BLaER1 treated with 17β-estradiol and CSF1 and Interleukin-3, amounts not matched to agents 10 nM and 100 nM (cell line): ENCODE data around the gene IL11RA.

Source experiments
- H3K27ac ChIP-seq, 11 experiments: shearing (Covaris generic); formaldehyde crosslinking; 2 replicates each; pipeline ENCODE4 v1.8.1; 2022
- H3K27me3 ChIP-seq, 11 experiments: shearing (Covaris generic); formaldehyde crosslinking; 2 replicates each; pipeline ENCODE4 v1.8.1; 2022
- H3K36me3 ChIP-seq, 11 experiments: shearing (Covaris generic); formaldehyde crosslinking; 2 replicates each; pipeline ENCODE4 v1.8.1; 2022
- H3K4me1 ChIP-seq, 10 experiments: shearing (Covaris generic); formaldehyde crosslinking; 2 replicates each; pipeline ENCODE4 v1.8.1; 2022
- H3K4me2 ChIP-seq, 11 experiments: shearing (Covaris generic); formaldehyde crosslinking; 2 replicates each; pipeline ENCODE4 v1.8.1; 2022
- H3K4me3 ChIP-seq, 10 experiments: shearing (Covaris generic); formaldehyde crosslinking; 2 replicates each; pipeline ENCODE4 v1.8.1; 2022
- H3K9ac ChIP-seq, 11 experiments: shearing (Covaris generic); formaldehyde crosslinking; 2 replicates each; pipeline ENCODE4 v1.8.1; 2022
- H3K9me3 ChIP-seq, 11 experiments: shearing (Covaris generic); formaldehyde crosslinking; replicated peaks in 1 of 11; 2 replicates each; pipeline ENCODE4 v1.8.1; 2022
- H4K20me1 ChIP-seq, 11 experiments: shearing (Covaris generic); formaldehyde crosslinking; 2 replicates each; pipeline ENCODE4 v1.8.1; 2022
- Cebpa-rat ChIP-seq, 11 experiments: shearing (Covaris generic); IDR thresholded peaks; 2 replicates each; pipeline ENCODE4 v1.8.1; 2022

The IL11RA gene

DNA sequence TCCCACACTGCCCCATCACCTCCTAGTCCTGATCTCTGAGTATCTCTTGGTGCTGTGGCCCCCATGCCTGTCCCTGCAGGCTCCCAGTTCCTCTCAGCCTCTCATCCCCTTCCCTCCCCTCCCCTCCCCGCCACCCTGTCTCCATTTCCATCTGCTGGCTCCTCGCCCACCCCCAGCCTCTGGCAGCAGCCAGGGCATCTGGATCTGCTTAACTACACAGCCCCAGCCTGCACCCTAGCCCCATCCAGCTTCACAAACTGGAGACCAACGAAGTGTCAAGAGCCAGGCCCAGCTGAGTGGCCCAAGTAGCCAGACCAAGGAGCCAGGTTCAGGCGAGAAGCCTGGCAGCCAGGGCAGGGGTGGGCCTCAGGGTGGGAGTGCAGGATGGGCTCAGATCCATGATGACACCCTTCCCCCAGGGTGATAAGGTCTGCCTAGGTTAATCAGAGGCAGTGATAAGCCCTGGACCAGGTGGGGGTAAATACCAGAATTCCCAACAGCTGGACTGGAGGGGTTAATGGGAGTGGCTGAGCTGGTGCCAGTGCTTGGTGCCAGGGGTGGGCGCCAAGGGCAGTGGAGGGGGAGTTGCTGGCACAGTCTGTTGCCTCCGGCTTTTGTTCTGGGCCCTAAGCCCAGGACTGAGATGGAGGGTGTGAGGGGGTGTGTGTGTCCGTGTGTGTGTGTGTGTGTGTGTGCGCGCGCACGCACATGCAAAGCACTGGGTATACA is 2.5 kb downstream of the IL11RA start:
- H3K27ac ChIP-seq, result no peak overlapping the region
- H3K4me3 ChIP-seq, result no peak overlapping the region
- no peaks in the 10 kb centered on the region for H3K9me3 ChIP-seq
- H3K9ac ChIP-seq, result no peak overlapping the region
- peaks cover 0 to 6% (median 0%) of the 10 kb centered on the region in 11 experiments; a peak in 2 of 22 replicates for H4K20me1 ChIP-seq
- H3K27me3 ChIP-seq, result no peaks in the 10 kb centered on the region
- no peak overlapping the region for H3K4me2 ChIP-seq
- no peak for TF ChIP-seq Cebpa-rat (IDR thresholded peaks at IDR 0.05)
- H3K36me3 ChIP-seq, result peaks cover 14 to 25% (median 17%) of the 10 kb centered on the region in 11 experiments
- H3K4me1 ChIP-seq, result peaks cover 9 to 20% (median 14%) of the 10 kb centered on the region in 10 experiments

DNA sequence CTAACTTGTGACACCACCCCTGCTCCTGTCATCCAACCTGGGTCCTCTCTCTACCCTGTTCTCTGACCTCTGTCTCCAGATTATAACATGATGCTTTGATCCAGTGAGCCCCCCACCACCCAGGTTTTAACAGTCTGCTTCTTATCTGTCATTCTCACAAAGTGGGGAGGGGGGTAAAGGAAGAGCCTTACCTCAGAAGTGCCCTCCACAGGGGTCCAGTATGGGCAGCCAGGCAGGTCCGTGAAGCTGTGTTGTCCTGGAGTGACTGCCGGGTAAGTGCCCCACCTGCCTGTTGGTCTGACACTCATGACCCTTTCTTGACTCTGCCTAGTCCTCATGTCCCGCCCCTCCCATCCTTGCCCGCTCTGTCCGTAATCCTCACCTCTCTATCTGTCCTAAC is 3.4 kb downstream of the IL11RA start:
- H4K20me1 ChIP-seq, result peaks cover 0 to 6% (median 0%) of the 10 kb centered on the region in 11 experiments; a peak in 1 of 22 replicates
- H3K9ac ChIP-seq, result no peak overlapping the region
- H3K4me2 ChIP-seq, result no peak overlapping the region
- H3K36me3 ChIP-seq, result peaks cover 7 to 23% (median 9%) of the 10 kb centered on the region in 11 experiments; a peak in 18 of 22 replicates
- no peak for TF ChIP-seq Cebpa-rat (IDR thresholded peaks at IDR 0.05)
- no peak overlapping the region for H3K4me3 ChIP-seq
- no peak overlapping the region for H3K27ac ChIP-seq
- no peaks in the 10 kb centered on the region for H3K9me3 ChIP-seq
- no peaks in the 10 kb centered on the region for H3K27me3 ChIP-seq
- H3K4me1 ChIP-seq, result peaks cover 9 to 19% (median 14%) of the 10 kb centered on the region in 10 experiments

DNA sequence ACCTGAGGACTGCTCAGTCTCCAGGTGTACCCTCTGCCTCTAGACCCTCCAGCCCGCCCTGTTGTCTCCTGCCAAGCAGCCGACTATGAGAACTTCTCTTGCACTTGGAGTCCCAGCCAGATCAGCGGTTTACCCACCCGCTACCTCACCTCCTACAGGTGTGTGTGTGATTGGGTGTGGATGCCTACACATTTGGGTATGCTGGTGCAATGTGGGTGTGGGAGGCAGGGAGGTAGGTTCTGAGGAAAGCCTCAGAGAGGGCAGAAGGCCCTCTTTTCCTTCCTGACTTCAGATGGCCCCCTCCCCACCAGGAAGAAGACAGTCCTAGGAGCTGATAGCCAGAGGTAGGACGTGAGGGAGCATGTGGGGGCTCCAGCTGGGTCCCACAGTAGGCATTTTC is 5.0 kb downstream of the IL11RA start:
- H3K4me1 ChIP-seq, result peaks cover 9 to 16% (median 13%) of the 10 kb centered on the region in 10 experiments

DNA sequence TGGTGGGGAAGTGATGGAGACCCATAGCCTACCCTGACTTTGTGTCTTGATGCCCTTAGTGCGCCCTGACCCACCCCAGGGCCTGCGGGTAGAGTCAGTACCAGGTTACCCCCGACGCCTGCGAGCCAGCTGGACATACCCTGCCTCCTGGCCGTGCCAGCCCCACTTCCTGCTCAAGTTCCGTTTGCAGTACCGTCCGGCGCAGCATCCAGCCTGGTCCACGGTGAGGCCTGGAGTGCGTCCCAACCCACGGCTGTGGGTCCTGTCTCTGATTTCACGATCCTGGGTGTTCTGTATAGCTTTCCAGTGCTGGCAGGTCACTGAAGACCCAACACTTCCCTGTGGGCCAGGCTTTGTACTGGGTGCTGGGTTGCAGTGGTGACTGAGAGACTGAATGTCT is 6.5 kb downstream of the IL11RA start:
- peaks cover 0 to 11% (median 0%) of the 10 kb centered on the region in 11 experiments; a peak in 4 of 22 replicates for H3K36me3 ChIP-seq
- H3K9me3 ChIP-seq, result no peaks in the 10 kb centered on the region
- H3K4me1 ChIP-seq, result peaks cover under 1 to 1% (median 1%) of the 10 kb centered on the region in 10 experiments; a peak in 18 of 20 replicates
- TF ChIP-seq Cebpa-rat (IDR thresholded peaks at IDR 0.05), result no peak
- H3K9ac ChIP-seq, result no peak overlapping the region
- no peak overlapping the region for H3K27ac ChIP-seq
- H3K4me3 ChIP-seq, result no peak overlapping the region
- 0 out of 22 replicates have a peak, but pooled peaks cover 0 to 5% (median 0%) of the 10 kb centered on the region in 11 experiments for H4K20me1 ChIP-seq
- H3K27me3 ChIP-seq, result no peaks in the 10 kb centered on the region
- H3K4me2 ChIP-seq, result no peak overlapping the region

More for the DNA sequence above, 5.0 kb downstream of the IL11RA start:
- no peak for TF ChIP-seq Cebpa-rat (IDR thresholded peaks at IDR 0.05)
- Histone ChIP-seq H3K27me3 (no peaks in the 10 kb centered on the region), H3K27ac (no peak overlapping the region), H3K9me3 (no peaks in the 10 kb centered on the region), H4K20me1 (peaks cover 0 to 5% (median 0%) of the 10 kb centered on the region in 11 experiments; a peak in 1 of 22 replicates), H3K4me2 (no peak overlapping the region), H3K4me3 (no peak overlapping the region), H3K9ac (no peak overlapping the region), H3K36me3 (peaks cover 0 to 11% (median 0%) of the 10 kb centered on the region in 11 experiments; a peak in 4 of 22 replicates)

DNA sequence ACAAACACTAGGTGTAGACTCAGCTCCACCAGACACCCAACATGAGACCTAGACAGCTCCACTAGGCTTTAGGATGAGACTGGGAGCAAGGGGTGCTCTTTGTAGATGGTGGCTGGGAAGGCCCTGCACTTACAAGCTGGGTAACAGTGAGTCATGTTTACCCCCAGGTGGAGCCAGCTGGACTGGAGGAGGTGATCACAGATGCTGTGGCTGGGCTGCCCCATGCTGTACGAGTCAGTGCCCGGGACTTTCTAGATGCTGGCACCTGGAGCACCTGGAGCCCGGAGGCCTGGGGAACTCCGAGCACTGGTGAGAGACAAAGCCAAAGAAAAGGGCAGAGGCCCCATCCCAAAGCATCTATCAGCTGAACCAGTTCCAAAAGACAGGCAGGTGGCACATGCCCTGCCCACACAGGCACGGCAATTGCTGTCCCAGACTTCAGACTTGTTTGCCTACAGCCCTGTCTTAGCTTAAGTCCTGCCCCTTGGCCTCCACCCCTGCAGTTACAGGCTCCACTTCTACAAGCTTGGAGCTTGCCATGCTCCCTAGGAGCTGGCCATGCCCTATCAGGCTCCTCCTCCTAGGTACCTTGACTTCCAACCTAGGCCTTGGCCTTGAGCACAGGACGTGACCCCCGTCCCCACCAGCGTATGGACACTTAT is 7.7 kb downstream of the IL11RA start:
- no peaks in the 10 kb centered on the region for H3K27me3 ChIP-seq
- no peaks in the 10 kb centered on the region for H3K9me3 ChIP-seq
- H3K4me1 ChIP-seq, result peaks cover 4 to 9% (median 5%) of the 10 kb centered on the region in 10 experiments
- 0 out of 22 replicates have a peak, but pooled peaks cover 0 to 5% (median 0%) of the 10 kb centered on the region in 11 experiments for H4K20me1 ChIP-seq
- H3K9ac ChIP-seq, result no peak overlapping the region
- peaks cover 0 to 11% (median 0%) of the 10 kb centered on the region in 11 experiments; a peak in 4 of 22 replicates for H3K36me3 ChIP-seq
- no peak overlapping the region for H3K4me3 ChIP-seq
- H3K27ac ChIP-seq, result no peak overlapping the region
- TF ChIP-seq Cebpa-rat (IDR thresholded peaks at IDR 0.05), result no peak
- no peak overlapping the region for H3K4me2 ChIP-seq

DNA sequence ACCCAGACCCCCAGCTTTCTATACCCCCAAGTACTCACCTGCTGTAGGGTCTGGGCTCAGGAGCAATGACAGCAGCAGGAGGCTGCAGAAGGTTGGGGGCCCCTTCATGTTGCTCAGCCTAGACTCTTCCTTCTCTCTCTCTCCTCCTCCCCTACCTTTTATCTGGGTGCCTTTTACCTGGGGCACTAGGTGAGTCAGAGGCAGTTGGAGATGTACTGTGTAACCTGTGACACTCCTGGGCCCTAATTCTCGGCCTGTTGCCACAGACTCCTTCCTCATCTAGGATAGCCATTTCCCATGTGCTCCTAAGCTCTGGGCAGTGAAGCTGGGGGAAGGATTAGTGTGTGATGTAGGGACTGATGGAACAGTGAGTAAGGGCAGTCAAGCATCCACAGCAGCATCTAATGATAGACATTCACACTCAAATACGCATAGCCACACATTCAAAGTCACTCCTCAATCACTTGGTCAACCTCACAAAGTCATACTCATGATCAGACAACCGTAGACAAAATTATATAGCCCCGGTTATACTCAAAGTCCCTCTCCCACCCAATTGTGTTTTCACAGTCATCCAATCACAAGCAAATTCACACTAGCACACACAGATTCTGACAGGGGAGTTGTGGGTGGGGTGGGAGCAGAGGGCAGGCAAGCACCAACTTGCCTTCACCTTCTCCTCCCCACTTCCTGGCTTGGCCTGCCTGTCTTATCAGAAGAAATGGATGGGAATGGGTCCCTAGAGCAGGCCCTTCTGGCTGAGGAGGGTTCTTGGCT is 10.7 kb downstream of the IL11RA start, which contains the start of gene CCL27:
CCL27 (minus strand) TSS at position 132 of the 777 bp plus-strand sequence; CDS start at position 108, 24 bp downstream.
- no peak for TF ChIP-seq Cebpa-rat (IDR thresholded peaks at IDR 0.05)
- Histone ChIP-seq H3K9me3 (no peaks in the 10 kb centered on the region), H3K27me3 (no peaks in the 10 kb centered on the region), H3K4me3 (no peak within 1 kb of the TSS), H4K20me1 (0 out of 22 replicates have a peak, but pooled peaks cover 0 to 5% (median 0%) of the 10 kb centered on the region in 11 experiments), H3K9ac (no peak within 1 kb of the TSS), H3K4me2 (no peak within 1 kb of the TSS), H3K4me1 (peaks cover 8 to 21% (median 15%) of the 10 kb centered on the region in 10 experiments), H3K27ac (no peak within 1 kb of the TSS), H3K36me3 (peaks cover 0 to 11% (median 0%) of the 10 kb centered on the region in 11 experiments; a peak in 4 of 22 replicates)

DNA sequence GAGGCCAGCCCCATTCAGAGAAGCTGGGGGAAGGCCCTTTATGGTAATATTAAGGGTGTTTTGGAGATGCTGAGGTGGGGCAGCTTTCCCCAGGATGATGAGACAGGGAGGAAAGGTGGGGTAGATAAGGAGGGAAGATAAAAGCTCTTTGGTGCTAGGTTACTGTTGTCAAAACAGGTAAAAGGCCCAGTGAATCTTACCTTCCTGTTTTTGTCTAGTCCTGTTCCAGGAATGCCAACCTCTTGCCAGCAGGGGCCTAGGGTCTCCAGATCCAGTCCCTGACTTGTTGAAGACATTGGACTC is 11.3 kb downstream of the IL11RA start:
- H4K20me1 ChIP-seq, result 0 out of 22 replicates have a peak, but pooled peaks cover 0 to 5% (median 0%) of the 10 kb centered on the region in 11 experiments
- H3K9me3 ChIP-seq, result no peaks in the 10 kb centered on the region
- no peaks in the 10 kb centered on the region for H3K27me3 ChIP-seq
- no peak for TF ChIP-seq Cebpa-rat (IDR thresholded peaks at IDR 0.05)
- no peak overlapping the region for H3K9ac ChIP-seq
- peaks cover 8 to 21% (median 15%) of the 10 kb centered on the region in 10 experiments for H3K4me1 ChIP-seq
- H3K27ac ChIP-seq, result no peak overlapping the region
- peaks cover 0 to 11% (median 0%) of the 10 kb centered on the region in 11 experiments; a peak in 4 of 22 replicates for H3K36me3 ChIP-seq
- no peak overlapping the region for H3K4me3 ChIP-seq
- H3K4me2 ChIP-seq, result no peak overlapping the region

DNA sequence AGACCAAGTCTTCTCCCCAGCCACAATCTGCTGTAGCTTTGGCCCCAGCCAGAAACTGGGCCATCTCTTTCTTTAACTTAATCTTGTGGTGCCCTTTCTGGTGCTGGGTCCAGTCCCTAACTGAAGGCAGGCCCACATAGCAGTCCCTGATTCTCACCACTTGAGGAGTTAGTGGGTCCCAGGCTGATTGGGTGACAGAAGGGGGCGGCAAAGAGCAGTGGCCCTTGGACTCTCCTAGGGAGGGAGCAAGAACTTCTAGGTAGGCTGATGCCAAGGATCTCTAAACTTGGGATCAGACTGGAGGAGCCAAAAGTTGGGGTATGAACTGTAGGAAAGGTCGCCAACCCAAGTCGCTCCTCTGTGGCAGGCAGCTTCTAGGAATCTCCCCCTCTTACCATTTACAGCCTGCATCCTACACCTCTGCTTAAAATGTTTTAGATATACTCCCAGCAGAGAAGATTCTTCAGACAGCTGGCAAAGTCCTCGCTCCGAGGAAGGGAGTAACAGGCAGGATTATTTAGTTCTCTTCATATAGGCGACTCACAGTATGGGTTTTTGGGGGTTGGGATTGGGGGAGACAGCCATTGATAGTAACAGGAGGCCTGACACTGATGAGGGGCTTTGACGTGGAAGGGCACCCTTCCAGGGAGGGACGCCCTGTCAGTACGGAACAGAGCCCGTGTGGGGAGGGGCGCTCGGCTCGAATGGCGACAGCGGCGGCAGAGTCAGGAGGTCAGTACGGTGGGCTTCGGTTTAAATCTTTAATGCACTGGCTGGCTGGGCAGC is 12.5 kb downstream of the IL11RA start:
- TF ChIP-seq Cebpa-rat (IDR thresholded peaks at IDR 0.05), result no peak
- Histone ChIP-seq H3K36me3 (peaks cover 0 to 11% (median 0%) of the 10 kb centered on the region in 11 experiments; a peak in 4 of 22 replicates), H3K27me3 (no peaks in the 10 kb centered on the region), H3K9me3 (peaks cover 0 to 6% (median 3%) of the 10 kb centered on the region in 11 experiments; a peak in 15 of 22 replicates), H3K4me2 (peak overlapping the region; percentile 91 to 100 (median 98)), H3K4me3 (peak overlapping the region; percentile 55 to 72 (median 62)), H3K9ac (peak overlapping the region; percentile 65 to 79 (median 74); a peak in 21 of 22 replicates), H3K4me1 (peaks cover 8 to 21% (median 15%) of the 10 kb centered on the region in 10 experiments), H4K20me1 (0 out of 22 replicates have a peak, but pooled peaks cover 0 to 5% (median 0%) of the 10 kb centered on the region in 11 experiments), H3K27ac (peak overlapping the region in 8 of 11 experiments; percentile 35 to 70 (median 49); a peak in 15 of 22 replicates)
